Putamen (tissue), 1 donor: ENCODE data around the gene STC2.

Experiments
- DNase-seq: peaks from one replicate; pipeline ENCODE4 v3.0.0-alpha.2; 2016; ENCODE audit warnings: low spot score

Gene STC2

DNA sequence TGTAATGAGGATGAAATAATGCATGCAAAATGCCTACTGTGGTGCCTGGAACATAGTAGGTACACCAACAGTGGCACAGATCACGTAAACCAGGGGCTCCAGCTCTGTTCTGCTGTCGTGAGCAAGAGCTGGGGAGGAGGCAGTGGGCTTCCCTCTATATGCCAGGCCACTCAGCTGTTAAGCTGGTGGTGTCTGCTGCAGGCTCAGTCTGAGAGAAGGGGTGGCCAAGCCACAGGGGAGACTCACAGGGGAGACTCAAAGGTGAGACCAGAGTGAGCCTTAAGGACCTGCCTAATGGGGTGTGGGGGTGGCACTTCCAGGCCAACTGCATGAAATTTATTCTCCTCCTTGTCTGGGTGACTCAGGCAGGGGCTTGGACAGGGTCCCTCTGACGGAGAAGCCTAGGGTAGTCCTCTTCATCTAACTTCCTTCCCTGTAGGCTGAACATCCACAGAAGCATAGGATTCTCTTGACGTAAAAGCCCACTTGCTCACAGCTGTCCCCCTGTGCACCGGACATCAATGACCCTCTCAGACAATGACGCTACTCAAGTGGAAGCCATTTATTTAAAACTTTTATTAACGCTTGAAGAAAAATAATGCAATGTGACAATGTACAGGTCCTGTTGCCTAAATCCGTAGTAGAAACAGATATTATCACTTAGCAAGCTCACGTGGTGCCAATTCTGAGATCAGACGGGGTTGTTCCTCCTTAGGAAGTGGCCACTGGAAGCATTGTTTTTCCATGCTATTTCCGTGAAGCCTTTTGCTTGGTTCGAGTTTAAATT, 13.9 kb downstream of the STC2 start:
- no peak for DNase-seq

- no peak for DNase-seq
Observed at GRCh38 chr5:173313351-173313801, 14.8 kb downstream of the STC2 start.

- no peak for DNase-seq
Observed at GRCh38 chr5:173312821-173313220, 15.4 kb downstream of the STC2 start.

DNA sequence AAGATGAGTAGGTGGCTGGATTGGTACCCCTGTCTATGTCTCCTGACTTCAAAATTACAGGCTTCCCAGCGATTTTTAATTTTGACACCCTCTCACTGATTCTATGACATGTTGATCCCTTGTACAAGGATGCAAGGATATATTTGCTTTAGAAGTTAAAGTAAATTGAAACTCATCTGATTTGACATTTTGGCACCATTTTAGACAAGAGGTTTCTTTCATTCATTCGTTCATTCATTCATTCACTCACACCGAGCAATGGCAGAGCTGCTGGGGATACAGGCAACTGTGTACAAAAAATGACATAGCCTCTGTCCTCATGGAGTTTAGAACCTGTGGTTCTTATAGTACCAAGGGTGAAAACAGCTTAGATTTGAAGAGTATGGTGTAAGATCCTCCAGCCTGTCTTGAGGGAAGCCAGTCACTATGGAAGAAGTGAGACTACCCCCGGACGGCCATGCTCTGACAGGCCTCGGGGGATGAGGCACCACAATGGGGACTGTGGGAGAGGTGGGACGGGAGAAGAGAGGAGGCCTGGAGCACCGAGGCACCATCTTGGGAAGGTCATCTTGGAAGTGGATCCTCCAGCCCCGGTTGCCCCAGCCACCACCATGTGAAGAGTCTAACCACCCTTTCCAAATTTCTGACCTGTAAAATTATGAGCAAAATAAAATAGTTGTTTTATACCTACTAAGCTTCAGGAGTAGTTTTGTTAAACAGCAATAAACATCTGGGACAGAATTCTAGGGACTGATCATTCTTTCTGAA, 16.2 kb downstream of the STC2 start:
- DNase-seq = no peak

DNA sequence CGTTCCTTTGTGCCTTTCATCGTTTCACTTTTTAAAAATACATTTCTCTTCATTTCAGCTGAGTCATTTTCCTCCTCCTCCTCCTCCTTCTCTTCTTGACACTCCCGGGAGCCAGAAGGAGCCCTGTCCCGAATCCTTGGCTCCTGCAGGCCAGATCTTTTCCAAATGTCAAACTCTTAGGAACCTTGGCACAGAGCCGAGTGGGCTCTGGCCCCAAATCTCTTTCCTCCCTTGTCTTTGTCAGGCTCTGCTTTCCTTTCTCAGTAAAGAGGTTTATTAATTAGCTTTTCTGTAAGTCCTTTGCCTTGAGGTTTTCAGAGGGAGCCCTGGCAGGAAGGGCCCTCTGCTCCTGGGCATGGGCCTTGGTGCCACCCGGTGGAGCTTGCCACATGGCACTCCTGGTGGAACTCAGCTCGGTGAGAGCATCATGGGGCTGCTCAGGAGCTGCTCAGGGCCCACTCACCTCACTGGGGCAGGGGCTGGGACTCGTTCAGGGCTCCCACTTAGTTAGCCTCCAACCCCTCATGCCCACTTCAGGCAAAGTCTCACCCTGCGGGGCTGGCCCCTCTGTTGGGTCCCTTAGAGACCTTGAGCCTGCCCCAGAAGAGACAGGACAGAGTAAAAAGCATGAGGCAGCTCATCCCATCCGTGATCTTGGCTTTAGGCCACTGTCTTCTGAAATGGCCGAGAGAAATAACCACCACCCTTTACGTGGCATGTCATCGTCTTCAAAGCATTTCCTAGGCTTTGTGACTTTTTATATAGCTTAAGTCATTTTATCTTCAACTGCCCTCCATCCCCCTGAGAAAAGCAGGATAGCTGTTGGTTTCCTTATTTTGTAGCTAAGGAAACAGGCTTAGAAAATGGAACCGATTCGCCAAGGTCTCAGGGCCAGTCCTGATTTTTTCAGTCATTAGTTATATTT, 17.1 kb downstream of the STC2 start:
- peak; percentile 61 for DNase-seq

GRCh38 chr5:173310218-173310769, 17.9 kb downstream of the STC2 start:
- no peak for DNase-seq

GRCh38 chr5:173309731-173310130, 18.5 kb downstream of the STC2 start:
- no peak for DNase-seq

- no peak for DNase-seq
Observed at GRCh38 chr5:173308226-173308625, 20.0 kb downstream of the STC2 start.

DNA sequence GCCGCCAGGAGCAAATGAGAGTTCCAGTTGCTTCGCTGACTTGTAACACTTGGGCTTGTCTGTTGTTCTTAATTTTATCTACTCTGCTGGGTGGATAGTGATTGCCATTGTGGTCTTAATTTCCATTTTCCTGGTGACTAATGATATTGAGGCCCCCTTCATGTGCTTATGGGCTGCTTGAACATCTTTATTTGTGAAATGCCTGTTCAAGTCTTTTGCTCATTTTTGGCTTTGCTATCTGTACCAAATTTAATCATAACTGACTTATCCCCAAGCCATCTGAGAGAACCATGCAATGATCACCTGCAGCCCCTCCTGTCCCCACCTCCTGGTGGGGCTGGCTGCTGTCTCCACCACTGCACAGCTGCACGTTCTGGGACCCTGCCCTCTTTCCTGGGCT, 20.5 kb downstream of the STC2 start:
- DNase-seq = no peak

- no peak for DNase-seq
Observed at GRCh38 chr5:173306695-173307094, 21.5 kb downstream of the STC2 start.

DNA sequence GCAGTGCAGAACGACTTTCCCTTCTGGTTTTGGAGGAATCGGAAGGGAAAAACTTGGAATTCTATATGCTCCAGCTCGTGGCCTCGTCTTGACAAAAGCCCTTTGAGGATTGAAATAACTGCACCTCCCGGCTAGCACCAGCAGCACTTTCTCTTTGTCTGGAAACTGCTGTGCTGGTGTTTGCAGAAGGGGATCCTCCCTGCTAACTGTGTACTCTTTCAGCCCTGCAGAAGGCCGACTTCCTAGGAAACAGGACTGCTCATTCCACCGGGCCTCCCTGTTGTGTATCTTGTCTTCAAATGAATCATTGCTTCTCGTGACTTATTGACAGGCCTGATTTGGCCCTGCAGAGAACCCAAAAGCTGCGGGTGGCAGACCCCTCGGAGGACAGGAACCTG, 23.6 kb downstream of the STC2 start:
- DNase-seq = no peak

GRCh38 chr5:173303878-173304590, 24.2 kb downstream of the STC2 start:
- no peak for DNase-seq

- no peak for DNase-seq
Observed at GRCh38 chr5:173302546-173303155, 25.6 kb downstream of the STC2 start.

GRCh38 chr5:173301695-173302545, 26.3 kb downstream of the STC2 start:
- no peak for DNase-seq

- no peak for DNase-seq
Observed at GRCh38 chr5:173300389-173301047, 27.7 kb downstream of the STC2 start.

DNA sequence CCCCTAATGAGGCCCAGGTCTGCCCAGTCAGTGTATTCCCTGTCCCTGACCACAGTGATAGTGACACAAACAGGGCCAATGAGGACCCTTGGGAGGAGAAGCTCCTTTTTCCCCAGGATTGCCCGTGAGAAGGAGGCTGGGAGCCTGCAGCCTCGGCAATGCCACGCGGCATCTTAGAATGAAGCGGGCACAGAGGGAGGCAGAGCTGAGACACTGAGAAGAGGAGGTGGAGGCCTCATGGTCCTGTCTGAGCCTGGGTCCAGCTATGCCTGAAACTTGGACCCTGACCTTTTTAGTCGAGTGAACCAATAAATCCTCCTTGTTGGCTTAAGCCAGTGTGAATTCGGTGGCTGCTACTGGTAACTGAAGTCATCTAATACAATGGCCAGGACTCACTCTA, 28.4 kb downstream of the STC2 start:
- no peak for DNase-seq

DNA sequence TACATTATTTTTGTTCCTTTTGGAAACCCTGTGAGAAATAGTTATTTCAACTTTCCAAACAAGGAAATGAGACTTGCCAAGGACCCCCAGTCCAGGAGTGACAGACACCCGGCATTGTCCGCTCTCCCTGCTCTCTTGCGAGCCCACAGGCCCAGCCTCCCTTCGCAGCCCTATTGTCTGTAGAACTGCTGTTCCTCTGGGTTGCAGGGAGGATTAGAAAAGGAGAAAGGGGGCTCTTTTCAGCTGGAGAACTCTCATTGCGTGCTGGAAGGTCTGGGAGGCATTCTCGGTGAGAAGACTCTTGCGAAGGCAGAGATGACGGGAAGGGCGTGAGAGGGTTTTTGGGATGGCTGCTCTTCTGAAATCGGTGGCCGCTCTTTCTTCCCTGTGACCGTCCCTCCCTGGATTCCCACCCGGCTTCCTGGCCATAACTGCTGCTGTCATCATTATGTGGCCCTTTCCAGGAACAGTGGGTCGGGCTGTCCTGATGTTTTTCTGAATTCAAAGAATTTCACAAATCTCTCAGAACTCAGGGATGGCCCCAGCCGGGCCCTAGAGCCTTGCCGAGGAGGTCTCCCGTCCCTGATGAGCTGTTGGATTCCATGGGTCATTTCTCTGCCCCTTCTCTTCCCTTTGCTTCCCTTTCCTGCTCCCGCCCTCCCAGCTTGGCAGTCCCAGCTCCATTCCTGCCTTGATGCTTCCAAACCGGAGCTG, 29.8 kb downstream of the STC2 start:
- no peak for DNase-seq

DNA sequence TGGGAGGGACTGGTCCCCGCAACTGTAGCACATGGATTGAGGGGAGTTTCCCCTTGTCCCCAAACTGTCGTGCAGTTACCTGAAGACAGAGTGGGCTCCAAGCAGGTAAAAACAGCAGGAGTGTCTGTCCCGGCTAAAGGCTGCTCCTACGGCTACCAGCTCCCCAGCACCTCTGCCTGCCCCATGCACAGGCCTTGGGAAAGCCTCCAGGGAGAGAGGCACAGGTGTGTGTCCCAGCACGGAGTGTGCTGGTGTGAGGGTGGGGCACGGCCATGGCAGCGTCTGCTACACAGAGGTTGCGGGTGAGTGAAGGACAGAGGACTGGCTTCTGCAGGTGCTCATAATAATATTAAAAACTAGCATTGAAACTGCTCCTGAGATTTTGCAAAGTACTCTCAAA, 30.4 kb downstream of the STC2 start:
- DNase-seq = no peak
